H9 (cell line): ENCODE measurements around the gene GPR153. TPM values are rescaled to one million over a fixed set of nuclear protein-coding genes. Genes with fewer than 3 reads are reported as not detected.

Experiments
- DNase-seq: peaks from one replicate; pipeline ENCODE4 v3.0.0-alpha.2; 2017
- H2AFZ ChIP-seq: one replicate; pipeline ENCODE4 v1.6.1; 2013; ENCODE audit warnings: mild to moderate bottlenecking, low read length, control low read depth, moderate library complexity
- H2AK5ac ChIP-seq: 2 replicates; pipeline ENCODE4 v1.6.1; 2013; ENCODE audit warnings: low read length, control low read depth, mixed read lengths; ENCODE audit not compliant: insufficient read length
- H2BK120ac ChIP-seq: one replicate; pipeline ENCODE4 v1.6.1; 2013; ENCODE audit warnings: low read depth, mild to moderate bottlenecking, low read length, control low read depth, inconsistent platforms; ENCODE audit not compliant: poor library complexity, severe bottlenecking
- H2BK12ac ChIP-seq: 2 replicates; pipeline ENCODE4 v1.6.1; 2013; ENCODE audit warnings: low read length, control low read depth, mixed read lengths, low read depth; ENCODE audit not compliant: insufficient read length
- H2BK15ac ChIP-seq: 2 replicates; pipeline ENCODE4 v1.6.1; 2013; ENCODE audit warnings: low read depth, low read length, control low read depth
- H2BK20ac ChIP-seq: one replicate; pipeline ENCODE4 v1.6.1; 2013; ENCODE audit warnings: low read depth, mild to moderate bottlenecking, low read length, control low read depth, inconsistent platforms; ENCODE audit not compliant: poor library complexity, severe bottlenecking
- H2BK5ac ChIP-seq: 2 replicates; pipeline ENCODE4 v1.6.1; 2013; ENCODE audit warnings: low read length, control low read depth, mixed read lengths; ENCODE audit not compliant: insufficient read length
- H3K14ac ChIP-seq: 2 replicates; pipeline ENCODE4 v1.6.1; 2013; ENCODE audit warnings: low read length, control low read depth; ENCODE audit not compliant: insufficient read depth
- H3K18ac ChIP-seq: 2 replicates; pipeline ENCODE4 v1.6.1; 2013; ENCODE audit warnings: low read depth, mild to moderate bottlenecking, mixed read lengths, low read length, control low read depth; ENCODE audit not compliant: insufficient read length
- H3K23ac ChIP-seq: 2 replicates; pipeline ENCODE4 v1.6.1; 2013; ENCODE audit warnings: low read length, control low read depth, mixed read lengths, low read depth; ENCODE audit not compliant: insufficient read length
- H3K23me2 ChIP-seq: 2 replicates; pipeline ENCODE4 v1.6.1; 2013; ENCODE audit warnings: low read depth, mild to moderate bottlenecking, mixed read lengths, low read length, control low read depth; ENCODE audit not compliant: insufficient read length, poor library complexity, severe bottlenecking
- H3K27ac ChIP-seq: 2 replicates; pipeline ENCODE4 v1.5.1; 2013; ENCODE audit warnings: low read length, control low read depth, mixed read lengths, low read depth; ENCODE audit not compliant: insufficient read length
- H3K27me3 ChIP-seq: 2 replicates; pipeline ENCODE4 v1.6.1; 2013; ENCODE audit warnings: low read length, control low read depth, inconsistent platforms; ENCODE audit not compliant: insufficient read depth
- H3K4ac ChIP-seq: 2 replicates; pipeline ENCODE4 v1.6.1; 2013; ENCODE audit warnings: low read depth, mild to moderate bottlenecking, control low read depth, inconsistent platforms, low read length, moderate library complexity
- H3K4me1 ChIP-seq: 2 replicates; pipeline ENCODE4 v1.6.1; 2013; ENCODE audit warnings: low read length, control low read depth, inconsistent platforms; ENCODE audit not compliant: insufficient read depth
- H3K4me2 ChIP-seq: 2 replicates; pipeline ENCODE4 v1.6.1; 2013; ENCODE audit warnings: low read length, control low read depth, mixed read lengths; ENCODE audit not compliant: insufficient read length, insufficient read depth
- H3K56ac ChIP-seq: 2 replicates; pipeline ENCODE4 v1.6.1; 2013; ENCODE audit warnings: low read depth, mild to moderate bottlenecking, mixed read lengths, low read length, control low read depth; ENCODE audit not compliant: insufficient read length
- H3K79me1 ChIP-seq: 2 replicates; pipeline ENCODE4 v1.6.1; 2013; ENCODE audit warnings: low read depth, mild to moderate bottlenecking, moderate library complexity, low read length, control low read depth, inconsistent platforms; ENCODE audit not compliant: insufficient read depth, poor library complexity, severe bottlenecking
- H3K79me2 ChIP-seq: 2 replicates; pipeline ENCODE4 v1.6.1; 2013; ENCODE audit warnings: low read length, control low read depth, inconsistent platforms; ENCODE audit not compliant: insufficient read depth
- H3K9ac ChIP-seq: 2 replicates; pipeline ENCODE4 v1.6.1; 2013; ENCODE audit warnings: low read length, control low read depth, mixed read lengths; ENCODE audit not compliant: insufficient read length; ENCODE audit errors: extremely low read depth
- H3K9me3 ChIP-seq: one replicate; pipeline ENCODE4 v1.6.1; 2013; ENCODE audit warnings: low read depth, low read length, inconsistent platforms; ENCODE audit not compliant: control insufficient read depth
- H3T11ph ChIP-seq: one replicate; pipeline ENCODE4 v1.6.1; 2013; ENCODE audit warnings: mild to moderate bottlenecking, low read length, control low read depth, inconsistent platforms
- H4K20me1 ChIP-seq: one replicate; pipeline ENCODE4 v1.6.1; 2013; ENCODE audit not compliant: control insufficient read depth, insufficient read length, insufficient read depth
- H4K5ac ChIP-seq: 2 replicates; pipeline ENCODE4 v1.6.1; 2013; ENCODE audit warnings: low read depth, mild to moderate bottlenecking, mixed read lengths, low read length, control low read depth; ENCODE audit not compliant: insufficient read length
- H4K8ac ChIP-seq: replicated peaks from 2 replicates; pipeline ENCODE4 v1.6.1; 2013; ENCODE audit warnings: low read length, control low read depth, mixed read lengths, low read depth; ENCODE audit not compliant: insufficient read length
- H4K91ac ChIP-seq: 2 replicates; pipeline ENCODE4 v1.6.1; 2013; ENCODE audit warnings: low read depth, mild to moderate bottlenecking, moderate library complexity, mixed read lengths, low read length, control low read depth; ENCODE audit not compliant: insufficient read length
- H3K27ac Mint-ChIP-seq, 3 experiments: 2 replicates in 2 of 3; 3 replicates in 1 of 3; pipeline ENCODE4 v1.8.0; 2020 to 2021; ENCODE audit warnings: mixed read lengths in 3 of 3, mild to moderate bottlenecking in 1 of 3, moderate library complexity in 1 of 3
- H3K27me3 Mint-ChIP-seq: 2 replicates; pipeline ENCODE4 v1.8.0; 2021; ENCODE audit warnings: low read depth, mild to moderate bottlenecking, moderate library complexity, mixed read lengths
- H3K36me3 Mint-ChIP-seq, 3 experiments: 2 replicates in 2 of 3; 3 replicates in 1 of 3; pipeline ENCODE4 v1.8.0; 2020 to 2021; ENCODE audit warnings: low read depth in 3 of 3, mixed read lengths in 3 of 3; ENCODE audit not compliant: insufficient read depth in 1 of 3
- H3K4me1 Mint-ChIP-seq, 2 experiments: 2 replicates each; pipeline ENCODE4 v1.8.0; 2020; ENCODE audit warnings: mixed read lengths in 2 of 2
- H3K4me3 Mint-ChIP-seq, 2 experiments: 2 replicates in 1 of 2; 3 replicates in 1 of 2; pipeline ENCODE4 v1.8.0; 2020 to 2021; ENCODE audit warnings: mild to moderate bottlenecking in 2 of 2, mixed read lengths in 2 of 2, moderate library complexity in 1 of 2
- H3K9me3 Mint-ChIP-seq, 2 experiments: 2 replicates in 1 of 2; 3 replicates in 1 of 2; pipeline ENCODE4 v1.8.0; 2020; ENCODE audit warnings: mild to moderate bottlenecking in 2 of 2, mixed read lengths in 2 of 2, moderate library complexity in 1 of 2
- WGBS: extraction: QIAGEN DNeasy Blood & Tissue Kit; methylation state at CpG from one replicate; pipeline ENCODE4 v1.1.7; 2013; ENCODE audit warnings: missing lambda C conversion rate, low lambda C conversion rate, mixed read lengths; ENCODE audit not compliant: insufficient read length; ENCODE audit errors: extremely low coverage; 5-methylcytosine and 5-hydroxymethylcytosine counted together
- total RNA-seq: library from RNA; stranded (reverse); gene quantifications from 2 replicates; pipeline ENCODE4 v1.2.1, GENCODE V29; 2021
- TF ChIP-seq, protein P1 (sequence below): fragments of 200-600 bp; sonication (generic); conservative IDR thresholded peaks from 3 replicates; pipeline ENCODE4 v1.8.0; 2021; ENCODE audit warnings: antibody characterized with exemption, mild to moderate bottlenecking

GPR153 gene
- total RNA-seq, 1 experiment from 2014 or later = 8.9 TPM

DNA sequence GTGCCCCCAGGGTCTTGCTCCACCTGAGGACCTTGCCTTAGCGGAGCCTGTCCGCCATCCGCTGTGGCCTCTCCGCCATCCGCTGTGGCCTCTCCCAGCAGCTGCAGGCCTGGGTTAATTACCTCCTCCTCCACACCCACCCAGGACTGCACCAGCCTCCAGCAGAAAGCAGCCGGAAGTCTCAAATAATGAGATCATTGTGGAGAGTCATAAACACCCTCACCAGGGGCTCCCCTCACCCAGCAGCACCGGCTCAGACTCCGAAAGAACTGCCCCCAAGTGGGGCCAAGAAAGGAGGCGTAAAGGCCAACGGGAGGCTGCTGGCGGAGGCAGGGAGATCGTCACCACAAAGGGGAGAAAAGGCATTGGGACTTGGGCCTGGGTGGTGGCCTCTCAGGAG lies 10.7 kb upstream of the GPR153 start:
- H3K79me2 ChIP-seq = no peaks in the 10 kb centered on the region
- no peaks in the 10 kb centered on the region for H3K79me1 ChIP-seq
- H2AFZ ChIP-seq = no peak overlapping the region
- H3K27ac ChIP-seq = no peak overlapping the region
- no peaks in the 10 kb centered on the region; the same call in 1 of the 2 replicates for H3K27me3 Mint-ChIP-seq
- H3K56ac ChIP-seq = no peak overlapping the region
- no peak overlapping the region for H3K23ac ChIP-seq
- H2BK20ac ChIP-seq = no peak overlapping the region
- no CpG with 5 or more reads among the region's 12 CpGs for WGBS
- H4K5ac ChIP-seq = no peak overlapping the region
- H2BK12ac ChIP-seq = no peak overlapping the region
- no peak overlapping the region for H3K9ac ChIP-seq
- H3K14ac ChIP-seq = no peak overlapping the region
- DNase-seq = no peak
- H4K8ac ChIP-seq = no peak overlapping the region
- H3K4me1 Mint-ChIP-seq = peaks cover 22 to 31% of the 10 kb centered on the region in 2 experiments
- no peak overlapping the region for H3K4me2 ChIP-seq
- no peak overlapping the region for H3K4ac ChIP-seq
- no peaks in the 10 kb centered on the region for H3K36me3 Mint-ChIP-seq
- H3T11ph ChIP-seq = no peak overlapping the region
- H3K9me3 ChIP-seq = no peaks in the 10 kb centered on the region
- no peak overlapping the region for H2BK120ac ChIP-seq
- H3K27ac Mint-ChIP-seq = no peak overlapping the region; a peak in 1 of 7 replicates
- no peak overlapping the region for H4K91ac ChIP-seq
- H2AK5ac ChIP-seq = no peak overlapping the region
- H3K9me3 Mint-ChIP-seq = no peaks in the 10 kb centered on the region
- no peaks in the 10 kb centered on the region for H3K27me3 ChIP-seq
- no peak overlapping the region for H3K18ac ChIP-seq
- no peak overlapping the region for H3K4me3 Mint-ChIP-seq
- 0 out of 2 replicates have a peak, but pooled peaks cover 4% of the 10 kb centered on the region for H3K4me1 ChIP-seq
- H2BK5ac ChIP-seq = no peak overlapping the region
- H4K20me1 ChIP-seq = no peaks in the 10 kb centered on the region
- H2BK15ac ChIP-seq = no peak overlapping the region
- no peaks in the 10 kb centered on the region for H3K23me2 ChIP-seq
- TF ChIP-seq, protein P1, sequence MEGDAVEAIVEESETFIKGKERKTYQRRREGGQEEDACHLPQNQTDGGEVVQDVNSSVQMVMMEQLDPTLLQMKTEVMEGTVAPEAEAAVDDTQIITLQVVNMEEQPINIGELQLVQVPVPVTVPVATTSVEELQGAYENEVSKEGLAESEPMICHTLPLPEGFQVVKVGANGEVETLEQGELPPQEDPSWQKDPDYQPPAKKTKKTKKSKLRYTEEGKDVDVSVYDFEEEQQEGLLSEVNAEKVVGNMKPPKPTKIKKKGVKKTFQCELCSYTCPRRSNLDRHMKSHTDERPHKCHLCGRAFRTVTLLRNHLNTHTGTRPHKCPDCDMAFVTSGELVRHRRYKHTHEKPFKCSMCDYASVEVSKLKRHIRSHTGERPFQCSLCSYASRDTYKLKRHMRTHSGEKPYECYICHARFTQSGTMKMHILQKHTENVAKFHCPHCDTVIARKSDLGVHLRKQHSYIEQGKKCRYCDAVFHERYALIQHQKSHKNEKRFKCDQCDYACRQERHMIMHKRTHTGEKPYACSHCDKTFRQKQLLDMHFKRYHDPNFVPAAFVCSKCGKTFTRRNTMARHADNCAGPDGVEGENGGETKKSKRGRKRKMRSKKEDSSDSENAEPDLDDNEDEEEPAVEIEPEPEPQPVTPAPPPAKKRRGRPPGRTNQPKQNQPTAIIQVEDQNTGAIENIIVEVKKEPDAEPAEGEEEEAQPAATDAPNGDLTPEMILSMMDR = no peak
